Testis (tissue), 3 donors: ENCODE measurements around the gene NKD1. TPM values are rescaled to one million over a fixed set of nuclear protein-coding genes. Genes with fewer than 3 reads are reported as not detected.

Experiments
- DNase-seq: peaks from one replicate; pipeline ENCODE4 v3.0.0-alpha.2; 2019
- H3K27ac ChIP-seq, 2 donors: fragments of 200-600 bp; sonication (generic); one replicate each; pipeline ENCODE4 v1.5.1; 2019
- H3K27me3 ChIP-seq: fragments of 200-600 bp; sonication (generic); one replicate; pipeline ENCODE4 v1.5.1; 2019
- H3K36me3 ChIP-seq: fragments of 200-600 bp; sonication (generic); one replicate; pipeline ENCODE4 v1.5.1; 2017; ENCODE audit warnings: low read depth; ENCODE audit errors: missing control alignments
- H3K4me1 ChIP-seq: fragments of 200-600 bp; sonication (generic); one replicate; pipeline ENCODE4 v1.5.1; 2019
- H3K4me3 ChIP-seq, 2 donors: fragments of 200-600 bp; sonication (generic); one replicate each; pipeline ENCODE4 v1.5.1; 2017 to 2019
- H3K9me3 ChIP-seq: fragments of 200-600 bp; sonication (generic); one replicate; pipeline ENCODE4 v1.5.1; 2017
- CTCF ChIP-seq, 3 experiments: fragments of 450-650 bp in 2 of 3; fragments of 200-600 bp in 1 of 3; sonication (generic) in 1 of 3; IDR thresholded peaks; one replicate each; pipeline ENCODE4 v1.5.1; 2016 to 2019; ENCODE audit warnings: antibody characterized with exemption in 3 of 3, mild to moderate bottlenecking in 2 of 3, moderate library complexity in 1 of 3
- POLR2A ChIP-seq: fragments of 450-650 bp; IDR thresholded peaks from one replicate; pipeline ENCODE4 v1.6.1; 2017; ENCODE audit warnings: antibody characterized with exemption, mild to moderate bottlenecking, moderate library complexity
- WGBS, 2 donors: methylation state at CpG; one replicate each; pipeline ENCODE4 v1.1.5; 2018; 5-methylcytosine and 5-hydroxymethylcytosine counted together
- intact Hi-C: fragments of 100-400 bp; cut with DNase I; formaldehyde crosslinking; loops from one replicate; pipeline ENCODE4 v1.15.1; 2023; ENCODE audit warnings: low total_unique reads
- polyA plus RNA-seq: library from polyadenylated mRNA; stranded (reverse); fragments of 350-450 nt; fragmentation: Illumina TruSeq; extraction: RNeasy Lipid Tissue Mini Kit (QIAGEN cat#74804); gene quantifications from one replicate; pipeline ENCODE4 v1.2.3, GENCODE V29; 2014; ENCODE audit warnings: low read depth, low replicate concordance; ENCODE audit not compliant: insufficient read depth
- total RNA-seq, 2 donors: library from RNA; depleted of rRNA; stranded (reverse); fragments of >200 nt; gene quantifications; one replicate each; pipeline ENCODE4 v1.2.3, GENCODE V29; 2016

The NKD1 gene
- total and polyA plus RNA-seq, 3 donors from 2014 or later, result 5.9 to 14.4 (median 8.4) TPM

- WGBS, 2 donors, result 86 to 90% methylated on average over 4 to 5 of the region's 5 CpGs
- DNase-seq, result no peak
- Histone ChIP-seq H3K36me3 (no peaks in the 10 kb centered on the region), H3K4me3 (no peak overlapping the region), H3K4me1 (no peaks in the 10 kb centered on the region), H3K27me3 (no peaks in the 10 kb centered on the region), H3K9me3 (no peaks in the 10 kb centered on the region), H3K27ac (no peak overlapping the region)
- TF ChIP-seq CTCF (IDR thresholded peaks at IDR 0.05) (no peak), POLR2A (no peak)
- intact Hi-C loops, result no loop called here
Measured at GRCh38 chr16:50644245-50644644, 96.0 kb downstream of the NKD1 start.

GRCh38 chr16:50644729-50645128 is 96.5 kb downstream of the NKD1 start:
- no peaks in the 10 kb centered on the region for H3K4me1 ChIP-seq
- peak; percentile 42 for DNase-seq
- H3K27me3 ChIP-seq, result no peaks in the 10 kb centered on the region
- 49 to 50% methylated on average over 6 of the region's 6 CpGs for WGBS, 2 donors
- H3K36me3 ChIP-seq, result no peaks in the 10 kb centered on the region
- no peaks in the 10 kb centered on the region for H3K9me3 ChIP-seq
- TF ChIP-seq CTCF (IDR thresholded peaks at IDR 0.05), result peak in 2 of 3 experiments; percentile 21 to 28
- TF ChIP-seq POLR2A, result no peak
- H3K27ac ChIP-seq, result no peak overlapping the region
- intact Hi-C loops, result no loop called here
- H3K4me3 ChIP-seq, result no peak overlapping the region

GRCh38 chr16:50645563-50646220 is 97.5 kb downstream of the NKD1 start:
- TF ChIP-seq CTCF (IDR thresholded peaks at IDR 0.05) (no peak), POLR2A (no peak)
- Histone ChIP-seq H3K27ac (no peak overlapping the region), H3K36me3 (no peaks in the 10 kb centered on the region), H3K27me3 (no peaks in the 10 kb centered on the region), H3K4me3 (no peak overlapping the region), H3K4me1 (no peaks in the 10 kb centered on the region), H3K9me3 (no peaks in the 10 kb centered on the region)
- intact Hi-C loops, result no loop called here
- no peak for DNase-seq
- 73 to 74% methylated on average over 20 of the region's 20 CpGs for WGBS, 2 donors

- 75 to 78% methylated on average over 8 of the region's 8 CpGs for WGBS, 2 donors
- no peaks in the 10 kb centered on the region for H3K27me3 ChIP-seq
- TF ChIP-seq CTCF (IDR thresholded peaks at IDR 0.05) (no peak), POLR2A (no peak)
- H3K4me3 ChIP-seq, result no peak overlapping the region
- intact Hi-C loops, result no loop called here
- no peak overlapping the region for H3K27ac ChIP-seq
- H3K9me3 ChIP-seq, result no peaks in the 10 kb centered on the region
- H3K4me1 ChIP-seq, result no peaks in the 10 kb centered on the region
- no peak for DNase-seq
- H3K36me3 ChIP-seq, result no peaks in the 10 kb centered on the region
Measured at GRCh38 chr16:50646345-50646744, 98.1 kb downstream of the NKD1 start.

GRCh38 chr16:50651835-50652438 is 103.7 kb downstream of the NKD1 start:
- TF ChIP-seq POLR2A, result no peak
- TF ChIP-seq CTCF (IDR thresholded peaks at IDR 0.05), result peak in 1 of 3 experiments; percentile 4
- peak; percentile 89 for DNase-seq
- intact Hi-C loops, result no loop called here
- no peaks in the 10 kb centered on the region for H3K4me1 ChIP-seq
- H3K27ac ChIP-seq, result no peak overlapping the region
- H3K27me3 ChIP-seq, result no peaks in the 10 kb centered on the region
- H3K36me3 ChIP-seq, result no peaks in the 10 kb centered on the region
- H3K4me3 ChIP-seq, result peak overlapping the region in 1 of 2 donors; percentile 31
- 59 to 74% methylated on average over 3 of the region's 3 CpGs for WGBS, 2 donors
- H3K9me3 ChIP-seq, result no peaks in the 10 kb centered on the region
